HG03378 (cell line): ENCODE results near the gene CASTOR1.
"Not testable (repeated sequence)": the region's sequence is repeated elsewhere in the genome, so short reads cannot be mapped to it uniquely, and the experiment has no call there.

Source experiments
- ATAC-seq: cut with Tn5 transposase; IDR thresholded peaks from one replicate; pipeline ENCODE4 v1.9.1; 2021; ENCODE audit warnings: mild to moderate bottlenecking, moderate library complexity; ENCODE audit not compliant: unreplicated experiment

CASTOR1 gene

GRCh38 chr22:30289141-30289979 is at the start of gene CASTOR1:
Gene CASTOR1 (minus strand): TSS chr22:30289505. CDS start chr22:30289497, 8 bp downstream.
- peak; percentile 43 for ATAC-seq

- no peak for ATAC-seq
Measured at GRCh38 chr22:30338802-30339201, 49.5 kb upstream of the CASTOR1 start.

DNA sequence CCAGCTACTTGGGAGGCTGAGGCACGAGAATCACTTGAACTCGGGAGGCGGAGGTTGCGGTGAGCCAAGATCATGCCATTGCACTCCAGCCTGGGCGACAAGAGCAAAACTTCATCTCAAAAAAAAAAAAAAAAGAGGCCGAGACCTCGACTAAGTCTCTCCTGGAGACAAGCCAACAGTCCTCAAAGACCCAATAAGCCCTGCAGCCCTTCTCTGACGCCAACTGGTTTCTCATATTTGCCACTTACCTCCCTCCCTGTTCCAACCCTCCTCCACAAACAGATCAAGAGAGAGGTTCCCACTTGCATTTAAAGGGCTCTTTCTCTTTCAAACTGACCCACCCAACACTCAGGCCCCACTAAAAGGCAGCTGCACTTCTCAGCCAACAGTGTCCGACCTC is 49.0 kb upstream of the CASTOR1 start:
- not testable (repeated sequence) for ATAC-seq

DNA sequence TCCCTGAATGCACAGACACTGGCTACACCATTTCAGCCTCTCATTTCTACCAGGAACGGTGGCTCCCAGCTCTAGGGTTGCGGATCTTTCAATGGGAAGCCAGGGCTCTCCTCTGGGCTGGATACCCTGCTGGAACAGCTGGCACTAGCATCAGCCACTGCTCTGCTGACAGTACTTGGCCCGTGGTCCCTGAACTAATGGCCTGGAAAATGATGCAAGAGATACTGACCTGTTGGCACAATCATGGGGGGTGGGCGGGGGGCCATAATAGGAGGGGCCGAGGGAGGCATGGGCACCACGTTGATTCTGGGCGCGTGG is 48.1 kb upstream of the CASTOR1 start:
- no peak for ATAC-seq

- no peak for ATAC-seq
Measured at GRCh38 chr22:30336752-30337460, 47.6 kb upstream of the CASTOR1 start.

- no peak for ATAC-seq
Measured at GRCh38 chr22:30335236-30335635, 45.9 kb upstream of the CASTOR1 start.

DNA sequence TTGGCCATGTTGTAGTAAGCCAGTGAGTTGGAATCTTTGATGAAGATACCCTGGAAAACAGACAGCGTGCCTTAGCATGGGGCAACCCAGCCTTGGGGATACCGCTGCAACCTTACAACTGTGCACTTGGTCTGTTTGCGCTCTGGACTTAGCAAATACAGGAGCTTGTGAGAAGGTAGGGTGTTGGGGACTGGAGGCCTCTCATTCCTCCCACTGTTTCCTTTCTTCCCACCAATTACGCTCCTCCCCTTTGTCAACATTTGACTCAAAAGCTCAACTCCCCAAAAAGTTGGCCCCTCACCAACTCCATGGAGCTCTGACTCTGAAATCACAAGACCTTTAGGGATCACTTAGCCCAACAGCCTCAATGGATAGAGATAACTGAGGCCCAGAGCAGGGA is 45.3 kb upstream of the CASTOR1 start:
- ATAC-seq = no peak

DNA sequence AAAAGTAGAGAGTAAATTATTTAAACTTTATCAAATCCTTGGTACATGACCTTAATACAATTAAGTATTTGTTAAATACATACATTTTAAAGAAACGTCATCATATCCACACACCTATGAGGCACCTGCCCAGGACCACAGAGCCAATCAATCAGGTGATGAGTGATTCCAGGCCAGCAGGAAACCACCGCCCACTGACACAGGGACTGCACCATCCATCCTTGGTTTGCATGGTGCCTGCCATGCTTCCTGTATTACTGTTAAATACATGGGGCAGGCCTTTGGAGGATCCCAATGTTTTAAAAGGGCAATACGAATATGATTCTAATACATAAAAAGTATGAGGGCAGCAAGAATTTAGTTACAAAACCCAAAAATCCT is 44.4 kb upstream of the CASTOR1 start:
- no peak for ATAC-seq

GRCh38 chr22:30332994-30333706 is 43.8 kb upstream of the CASTOR1 start:
- ATAC-seq = no peak

DNA sequence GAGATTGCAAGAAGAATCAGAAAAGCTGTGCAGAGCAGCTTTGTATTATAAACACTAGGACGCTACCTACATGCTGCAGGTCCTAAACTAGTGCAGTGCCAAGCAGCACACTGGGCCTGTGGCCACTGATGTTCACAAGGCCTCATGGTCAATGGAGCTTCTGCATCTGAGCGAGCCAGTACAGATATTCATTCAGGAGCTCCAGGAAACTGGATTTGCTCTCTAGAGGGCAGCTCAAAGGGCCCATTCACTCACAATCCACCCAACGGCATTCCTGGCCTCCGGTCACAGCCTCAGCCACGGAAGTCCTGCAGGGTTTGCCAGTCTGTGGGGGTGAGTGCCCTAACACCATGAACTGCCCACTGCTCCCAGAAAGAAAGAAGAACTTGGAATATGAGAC is 43.2 kb upstream of the CASTOR1 start:
- no peak for ATAC-seq

- no peak for ATAC-seq
Measured at GRCh38 chr22:30328466-30329049, 39.3 kb upstream of the CASTOR1 start.

DNA sequence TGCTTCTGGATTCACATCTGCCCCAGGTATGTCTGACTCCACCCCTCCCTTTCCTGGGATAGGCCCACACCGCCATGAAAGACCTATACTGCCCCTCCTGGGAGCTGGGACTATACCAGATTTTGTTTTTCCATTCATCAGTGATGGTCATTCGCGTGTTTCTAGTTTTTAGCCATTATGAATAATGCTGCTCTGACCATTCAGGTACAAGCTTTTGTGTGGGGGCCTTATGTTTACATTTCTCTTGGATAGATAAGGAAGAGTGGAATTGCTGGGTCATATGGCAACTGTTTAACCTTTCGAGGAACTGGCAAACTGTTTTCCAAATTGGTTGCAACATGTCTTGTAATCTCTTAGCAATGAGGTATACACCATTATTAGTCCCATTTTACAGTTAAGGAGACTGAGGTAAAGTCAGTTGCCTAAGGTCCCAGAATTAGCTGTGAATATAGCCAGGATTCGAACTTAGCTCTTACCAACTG is 38.6 kb upstream of the CASTOR1 start:
- no peak for ATAC-seq

DNA sequence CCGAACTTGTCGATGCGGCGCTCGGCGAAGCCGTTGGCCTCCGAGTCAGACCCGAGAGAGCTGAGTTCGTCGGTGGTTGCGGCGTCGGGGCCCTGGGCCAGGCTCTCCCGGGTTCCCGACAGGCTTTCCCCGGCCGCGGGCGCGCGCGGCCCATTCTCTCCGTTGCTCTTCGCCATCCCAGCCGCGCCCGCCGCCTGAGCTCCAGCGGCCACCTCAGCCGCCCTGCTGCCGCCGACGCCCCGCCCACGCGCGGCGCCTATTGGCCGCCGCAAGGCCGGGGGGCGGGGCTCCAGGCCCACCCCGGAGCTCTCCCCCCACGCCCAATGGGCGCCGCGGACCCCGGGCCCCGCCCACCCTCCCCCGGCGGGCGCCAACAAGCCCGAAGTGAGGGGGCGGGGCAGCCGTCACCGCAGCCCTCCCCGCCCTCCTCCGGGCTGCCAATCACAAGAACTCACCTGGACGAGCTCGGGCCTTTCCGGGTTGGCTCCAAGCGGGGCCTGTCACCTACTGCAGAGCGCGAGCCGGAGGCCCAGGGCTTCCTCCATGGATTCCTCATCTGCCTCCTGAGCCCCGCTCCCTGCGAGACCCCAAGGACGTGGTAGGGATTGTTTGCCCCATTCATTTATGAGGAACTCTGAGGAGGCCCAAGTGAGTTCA is 37.5 kb upstream of the CASTOR1 start, which contains the start of gene TBC1D10A:
Gene TBC1D10A, minus strand, starts transcription at position 236 of the 657 bp plus-strand sequence. Its CDS starts 60 bp downstream, at position 176.
- peak; percentile 72 for ATAC-seq

GRCh38 chr22:30326255-30326705 is 37.0 kb upstream of the CASTOR1 start:
- ATAC-seq = no peak

GRCh38 chr22:30325724-30326254 is 36.5 kb upstream of the CASTOR1 start:
- ATAC-seq = no peak

DNA sequence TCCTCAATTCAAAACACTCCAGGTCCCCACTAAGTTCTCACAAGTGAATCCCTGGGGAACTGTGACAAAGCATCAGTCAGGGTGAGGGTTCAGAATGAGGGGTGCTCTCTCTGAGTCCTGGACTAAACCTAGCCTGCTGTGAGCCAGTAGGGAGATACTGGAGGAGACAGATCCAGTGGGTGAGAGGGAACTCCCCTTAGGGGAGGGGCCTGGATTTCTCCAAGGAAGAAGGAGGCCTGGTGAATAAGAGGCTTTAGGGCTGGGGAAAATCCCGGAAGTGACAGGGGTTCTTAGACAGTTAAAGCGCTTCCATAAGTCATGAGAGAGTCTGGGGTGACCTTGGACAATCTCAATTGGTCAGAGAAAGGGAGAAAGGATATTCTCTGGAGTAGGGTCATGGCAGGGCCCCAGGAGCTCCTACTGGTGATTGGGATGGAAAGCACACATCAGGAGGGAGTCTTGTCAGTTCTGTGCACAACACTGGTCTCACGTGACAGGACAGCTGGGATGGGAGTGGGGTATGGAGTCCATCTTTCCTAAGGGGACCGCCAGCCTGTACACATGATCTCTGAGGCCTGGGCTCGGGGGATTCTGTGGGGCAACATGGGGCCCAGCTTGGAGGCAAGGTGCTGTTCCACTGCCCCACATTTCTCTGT is 35.9 kb upstream of the CASTOR1 start:
- ATAC-seq = no peak

DNA sequence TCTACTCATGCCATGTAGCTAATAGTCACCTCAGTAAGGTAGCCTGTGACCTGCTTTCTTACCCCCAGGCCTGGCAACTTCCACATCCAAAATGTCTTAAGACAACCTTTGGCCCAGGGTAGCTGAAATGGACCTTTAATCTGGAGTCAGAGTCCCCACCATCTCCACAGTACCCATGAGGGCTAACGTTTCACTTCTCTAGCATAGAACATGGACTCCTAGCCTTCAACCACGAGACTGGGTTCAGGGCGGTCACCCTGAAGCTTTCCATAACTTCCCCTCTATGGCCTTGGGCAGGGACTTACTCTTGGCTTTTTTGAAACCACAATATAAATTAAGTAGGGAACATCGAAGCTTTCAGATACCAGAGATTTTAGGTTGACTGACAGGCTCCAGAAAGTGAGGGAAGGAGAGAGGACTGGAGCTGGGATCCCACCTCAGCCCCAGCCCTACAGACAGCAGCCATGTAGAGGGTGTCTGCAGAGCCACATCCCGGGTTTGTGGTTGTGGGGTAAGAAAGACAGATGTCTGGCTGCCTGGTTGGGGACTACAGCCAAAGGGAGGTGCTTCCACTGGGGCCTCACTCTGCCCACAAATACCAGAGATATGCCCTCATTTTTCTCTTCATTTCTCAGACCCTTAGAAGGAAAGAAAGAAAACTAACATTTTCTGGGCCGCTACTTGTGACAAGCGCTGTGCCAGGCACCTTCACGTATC is 34.9 kb upstream of the CASTOR1 start:
- no peak for ATAC-seq

DNA sequence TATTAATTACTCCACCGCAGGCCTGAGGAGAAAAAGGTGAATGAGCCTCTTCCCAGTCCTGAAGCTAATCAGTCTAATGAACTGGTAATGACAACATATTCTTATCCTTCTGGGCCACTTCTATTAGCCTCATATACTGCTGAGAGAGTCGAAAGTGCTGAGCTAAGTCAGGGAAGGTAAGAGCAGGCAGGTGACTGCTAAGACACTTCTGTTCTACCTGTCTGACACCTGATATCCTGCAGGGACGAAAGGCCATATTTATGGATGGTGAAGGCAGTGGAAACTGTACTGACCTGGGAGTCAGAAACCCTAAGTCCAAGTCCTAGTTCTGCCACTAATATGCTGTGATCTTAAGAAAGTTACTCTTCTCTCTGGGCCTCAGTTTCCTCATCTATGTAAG is 33.9 kb upstream of the CASTOR1 start:
- ATAC-seq = no peak

GRCh38 chr22:30321461-30321860 is 32.2 kb upstream of the CASTOR1 start:
- no peak for ATAC-seq
